HG03521 (cell line): ENCODE measurements around the gene ZIC1.

Experiments used
- ATAC-seq: cut with Tn5 transposase; IDR thresholded peaks from one replicate; pipeline ENCODE4 v1.9.1; 2021; ENCODE audit warnings: mild to moderate bottlenecking, moderate library complexity; ENCODE audit not compliant: unreplicated experiment

The ZIC1 gene

DNA sequence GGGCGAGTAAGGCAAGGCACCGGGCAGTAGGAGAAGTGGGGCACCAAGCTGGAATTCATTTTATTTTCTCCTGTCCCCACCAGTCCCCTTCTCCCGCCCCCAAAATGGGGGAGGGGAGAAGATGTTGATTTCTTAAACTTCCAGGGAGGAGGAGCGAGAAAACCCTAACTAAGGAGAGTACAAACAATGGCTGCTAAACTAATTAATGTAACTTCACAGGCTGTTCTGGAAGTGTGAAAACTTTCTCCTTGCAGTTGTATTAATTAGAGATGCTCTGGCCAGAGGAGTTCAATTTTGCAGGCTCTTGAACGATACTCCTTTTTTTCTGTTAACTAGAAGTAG, 14.3 kb upstream of the ZIC1 start:
- no peak for ATAC-seq

DNA sequence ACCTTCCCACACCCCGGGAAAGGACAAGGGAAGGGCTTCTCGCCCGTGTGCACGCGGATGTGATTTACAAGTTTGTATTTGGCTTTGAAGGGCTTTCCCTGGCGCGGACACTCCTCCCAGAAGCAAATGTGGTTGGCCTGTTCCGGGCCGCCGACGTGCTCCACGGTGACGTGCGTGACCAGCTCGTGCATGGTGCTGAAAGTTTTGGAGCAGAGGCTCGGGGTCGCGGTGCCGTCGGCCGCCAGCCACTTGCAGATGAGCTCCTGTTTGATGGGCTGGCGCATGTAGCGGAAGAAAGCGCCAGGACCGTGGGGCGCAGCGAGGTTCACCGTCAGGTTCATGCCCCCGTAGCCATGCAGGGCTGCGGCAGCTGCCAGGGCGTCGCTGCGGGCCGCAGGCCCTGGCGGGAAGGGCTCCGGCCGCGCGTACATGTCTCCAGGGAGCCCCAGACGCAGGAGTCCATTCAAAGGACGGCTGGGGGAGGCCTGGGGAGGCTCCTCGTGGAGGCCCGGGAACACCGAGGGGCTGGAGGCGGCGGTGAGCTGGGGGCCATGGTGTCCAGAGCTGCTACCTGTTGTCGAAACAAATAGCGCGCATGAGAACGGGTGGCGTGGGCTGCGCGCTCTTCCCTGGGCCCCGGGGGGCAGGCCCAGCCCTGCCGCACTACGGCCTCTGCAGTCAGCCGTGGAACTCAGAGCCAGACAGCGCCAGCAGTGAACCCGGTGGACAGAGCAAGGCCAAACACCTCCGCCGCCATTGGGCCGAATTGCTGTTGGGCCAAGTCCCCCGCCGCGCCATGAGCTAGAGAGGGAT, 13.1 kb upstream of the ZIC1 start:
- no peak for ATAC-seq

DNA sequence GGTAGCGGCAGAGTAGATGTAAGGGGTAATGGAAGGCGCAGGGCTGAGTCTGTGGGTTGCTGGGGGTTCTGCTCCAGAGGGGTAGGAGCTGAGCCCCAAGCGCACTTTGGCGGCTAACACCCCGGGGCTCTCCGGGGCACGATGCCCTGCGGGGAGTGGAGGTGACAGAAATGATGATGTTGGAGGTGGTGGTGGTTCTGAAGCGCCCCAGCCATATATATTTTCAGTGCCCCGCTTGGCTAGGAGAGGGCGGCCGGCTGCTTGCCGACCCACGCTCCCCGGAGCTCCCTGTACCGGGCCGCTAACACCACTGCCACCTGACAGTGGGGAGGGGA, 12.5 kb upstream of the ZIC1 start:
- no peak for ATAC-seq

DNA sequence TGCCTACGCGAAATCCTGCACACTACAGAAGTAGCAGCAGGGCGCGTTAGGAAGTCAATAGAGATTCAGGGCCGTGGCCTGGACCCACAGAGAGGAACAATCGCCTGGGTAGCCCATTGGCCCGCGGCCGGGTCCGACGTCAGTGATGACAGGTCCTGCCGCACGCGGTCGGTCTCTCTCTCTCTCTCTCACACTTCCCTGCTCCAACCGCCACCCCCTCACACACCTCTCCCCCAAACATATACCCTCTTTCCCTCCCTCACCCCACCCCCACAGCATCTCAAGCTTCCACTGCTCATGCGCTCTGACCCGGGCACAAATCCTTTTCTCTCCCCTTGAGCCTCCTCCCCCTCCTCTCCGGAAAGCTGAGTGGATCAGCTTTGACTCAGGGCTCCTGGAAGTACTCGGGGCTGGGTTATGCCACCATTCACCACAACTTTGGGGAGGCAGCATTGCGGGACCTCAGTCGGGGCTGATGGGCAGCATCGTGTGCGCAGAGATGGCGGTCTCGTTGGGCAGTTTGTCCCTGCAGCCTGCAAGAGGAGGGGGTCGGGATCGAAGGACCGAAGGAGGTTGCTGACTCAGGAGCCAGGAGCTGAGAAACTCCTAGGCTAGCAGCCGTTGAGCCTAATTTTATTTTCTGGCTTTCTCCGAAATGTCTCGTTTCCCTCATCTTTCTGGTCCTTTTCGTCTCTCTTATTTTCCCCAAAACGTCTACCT, 11.8 kb upstream of the ZIC1 start:
- ATAC-seq = no peak

DNA sequence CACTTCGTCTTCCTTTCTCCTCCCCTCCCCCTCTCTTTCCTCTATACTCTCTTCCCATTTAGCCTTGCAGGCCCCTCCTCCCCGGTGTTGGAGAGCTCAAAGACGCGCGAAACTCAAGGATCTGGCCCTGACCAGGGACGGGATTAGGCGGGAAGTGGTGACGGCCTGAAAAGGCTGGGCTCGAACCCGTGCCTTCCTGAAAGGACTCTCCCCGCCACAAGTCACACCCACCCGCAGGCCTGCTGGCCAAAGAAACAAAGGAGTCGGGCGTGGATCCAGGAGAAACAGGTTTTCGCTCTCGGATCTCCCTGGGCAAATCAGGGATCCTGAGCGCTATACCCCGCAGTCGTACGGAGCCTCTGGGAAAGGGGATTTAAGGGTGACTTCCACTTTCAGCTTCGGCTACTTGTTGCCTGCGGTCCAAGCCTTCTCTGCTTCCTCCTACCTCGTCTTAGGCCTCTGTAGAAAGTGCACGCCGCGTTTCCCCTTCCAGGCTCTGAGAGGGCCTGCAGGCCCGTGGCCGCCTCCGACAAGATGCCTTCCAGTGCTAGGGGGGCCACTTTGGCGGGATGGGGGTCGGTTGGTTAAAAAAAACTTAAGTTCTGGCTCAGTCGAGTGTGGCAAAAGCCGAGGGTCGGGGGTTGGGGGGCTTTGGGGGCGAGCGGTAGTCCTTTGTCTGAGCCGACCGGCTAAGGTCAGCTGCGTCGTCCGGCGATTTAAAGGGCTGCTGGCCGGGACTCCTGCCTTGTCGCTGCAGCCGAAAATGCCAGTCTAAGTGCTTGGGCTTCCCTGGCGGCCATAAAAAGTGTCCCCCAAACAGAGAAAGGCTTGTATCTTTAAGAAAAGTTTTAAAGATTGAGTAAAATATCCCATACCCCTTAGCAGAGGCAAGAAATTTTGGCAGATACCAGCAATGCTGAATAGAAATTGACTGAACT, 11.0 kb upstream of the ZIC1 start:
- ATAC-seq = no peak

DNA sequence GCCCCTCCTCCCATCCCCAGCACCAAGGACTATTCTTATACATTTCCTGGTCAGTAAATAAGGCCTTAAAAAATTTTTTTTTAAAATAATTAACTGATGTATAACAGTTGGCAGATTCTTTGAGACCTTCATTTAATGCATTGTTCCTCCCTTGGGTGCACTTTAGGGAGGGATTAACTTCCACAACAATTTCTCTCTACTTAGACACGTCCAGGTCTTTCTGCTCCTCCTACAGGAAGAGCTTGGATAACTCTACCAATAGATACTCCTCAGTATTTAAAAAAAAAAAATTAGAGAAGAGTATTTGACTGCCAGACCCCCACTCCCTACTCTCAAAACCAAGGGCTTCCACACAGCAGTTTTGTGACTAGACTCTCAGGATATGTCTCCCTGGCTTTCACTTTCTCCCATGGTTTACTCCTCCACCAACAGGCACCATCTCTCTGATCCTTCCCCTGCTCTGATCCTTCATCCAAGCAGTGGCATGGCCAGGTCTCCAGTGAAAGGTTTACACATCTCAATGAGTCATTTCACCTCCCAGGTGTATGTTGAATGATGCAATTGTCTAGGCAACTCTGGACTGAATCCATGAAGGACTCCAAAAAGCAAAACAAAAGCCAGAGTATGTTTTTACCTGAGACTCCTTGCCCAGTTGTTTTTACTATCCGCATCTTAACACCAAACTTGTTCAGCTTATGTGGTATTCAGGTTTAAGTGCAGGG, 10.2 kb upstream of the ZIC1 start:
- ATAC-seq = no peak

DNA sequence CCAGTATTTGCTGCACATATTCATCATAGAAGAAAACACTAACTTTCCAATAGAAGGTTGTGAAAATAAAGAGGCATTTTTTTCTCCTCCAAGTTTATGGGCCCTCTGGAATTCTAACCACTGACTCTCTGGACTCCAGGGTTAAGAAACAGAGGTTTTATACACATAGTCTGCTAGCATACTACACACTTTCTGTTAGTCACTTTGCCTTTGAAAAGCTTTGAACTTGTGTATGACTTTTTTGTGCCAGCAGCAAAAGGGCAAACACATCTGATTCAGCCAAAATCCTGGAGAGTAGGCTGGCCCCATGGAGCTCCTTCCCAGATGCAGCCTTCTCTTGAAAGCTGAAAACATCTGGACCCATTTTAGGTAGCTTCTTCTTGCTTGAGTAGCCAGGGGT, 9.1 kb upstream of the ZIC1 start:
- no peak for ATAC-seq

DNA sequence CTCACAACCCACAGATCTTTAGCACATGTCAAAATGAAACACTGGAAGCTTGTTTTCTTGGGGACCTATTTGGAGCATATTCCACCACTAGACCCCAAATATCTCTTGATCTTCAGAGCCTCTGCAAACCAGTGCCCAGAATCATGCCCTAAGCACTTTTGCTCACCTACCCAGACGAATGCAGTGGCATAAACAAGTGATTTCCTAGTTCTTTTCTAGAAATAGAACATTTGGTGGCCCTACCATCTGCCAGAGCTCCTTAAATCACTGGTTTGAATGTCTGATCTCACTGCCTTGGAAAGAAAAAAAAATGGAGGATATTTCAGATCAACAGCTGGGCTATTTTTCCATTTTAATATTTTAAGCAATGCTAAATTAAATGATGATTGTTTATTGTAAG, 8.2 kb upstream of the ZIC1 start:
- ATAC-seq = no peak

DNA sequence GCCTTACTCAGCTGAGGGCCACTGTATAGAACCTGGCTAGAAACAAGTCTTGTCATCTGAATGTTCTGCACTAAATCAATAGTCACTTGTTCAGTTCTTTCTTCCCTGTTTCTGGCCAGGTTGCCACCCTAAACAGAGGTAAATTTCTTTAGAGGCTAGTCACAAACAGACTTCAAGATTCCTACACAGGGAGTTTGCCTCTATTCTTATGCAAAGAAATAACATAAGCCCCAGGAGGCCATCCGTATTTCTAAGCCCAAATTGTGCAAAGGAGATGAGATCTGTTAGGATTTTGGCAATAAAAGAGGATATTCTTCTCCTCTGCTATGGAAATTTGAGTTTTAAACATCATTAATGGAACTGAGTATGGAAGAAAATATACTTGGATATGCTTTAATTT, 7.7 kb upstream of the ZIC1 start:
- no peak for ATAC-seq

DNA sequence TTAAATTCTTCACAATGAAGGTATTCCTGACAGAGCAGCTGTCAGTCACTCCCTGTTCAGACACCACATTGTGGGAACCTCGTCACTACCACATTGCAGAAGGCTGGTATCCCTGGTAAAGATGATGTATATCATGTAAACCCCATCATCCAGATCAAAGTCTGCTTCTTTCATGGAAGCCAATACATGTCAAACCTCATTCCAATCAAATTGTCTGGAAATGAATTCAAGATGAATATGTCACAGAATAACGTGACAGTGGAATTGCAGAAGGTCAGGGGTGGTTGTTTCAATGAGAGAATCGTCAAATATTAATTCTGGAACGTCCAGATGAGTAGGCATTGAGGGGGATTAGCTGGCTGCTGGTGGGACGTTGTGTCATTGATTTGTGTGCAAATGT, 7.0 kb upstream of the ZIC1 start:
- ATAC-seq = no peak

DNA sequence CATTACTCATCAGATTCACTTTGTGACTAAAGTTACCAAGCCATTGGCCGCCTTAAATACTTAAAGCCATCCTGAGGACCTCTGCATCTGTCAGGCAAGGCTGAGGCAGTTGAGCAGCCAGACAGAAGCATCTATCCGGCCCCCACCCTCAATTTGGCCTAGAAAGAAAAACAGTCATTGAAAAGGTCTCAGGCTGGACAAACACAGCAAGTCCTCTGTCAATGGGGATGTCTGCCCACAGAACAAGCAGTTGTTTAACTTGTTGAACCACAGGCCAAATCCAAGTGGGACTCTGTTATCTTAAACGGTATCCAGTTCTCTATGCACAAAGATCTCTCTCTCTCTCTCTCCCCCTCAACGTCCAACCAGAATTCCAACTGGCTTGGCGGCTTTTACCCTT, 5.7 kb upstream of the ZIC1 start:
- no peak for ATAC-seq

DNA sequence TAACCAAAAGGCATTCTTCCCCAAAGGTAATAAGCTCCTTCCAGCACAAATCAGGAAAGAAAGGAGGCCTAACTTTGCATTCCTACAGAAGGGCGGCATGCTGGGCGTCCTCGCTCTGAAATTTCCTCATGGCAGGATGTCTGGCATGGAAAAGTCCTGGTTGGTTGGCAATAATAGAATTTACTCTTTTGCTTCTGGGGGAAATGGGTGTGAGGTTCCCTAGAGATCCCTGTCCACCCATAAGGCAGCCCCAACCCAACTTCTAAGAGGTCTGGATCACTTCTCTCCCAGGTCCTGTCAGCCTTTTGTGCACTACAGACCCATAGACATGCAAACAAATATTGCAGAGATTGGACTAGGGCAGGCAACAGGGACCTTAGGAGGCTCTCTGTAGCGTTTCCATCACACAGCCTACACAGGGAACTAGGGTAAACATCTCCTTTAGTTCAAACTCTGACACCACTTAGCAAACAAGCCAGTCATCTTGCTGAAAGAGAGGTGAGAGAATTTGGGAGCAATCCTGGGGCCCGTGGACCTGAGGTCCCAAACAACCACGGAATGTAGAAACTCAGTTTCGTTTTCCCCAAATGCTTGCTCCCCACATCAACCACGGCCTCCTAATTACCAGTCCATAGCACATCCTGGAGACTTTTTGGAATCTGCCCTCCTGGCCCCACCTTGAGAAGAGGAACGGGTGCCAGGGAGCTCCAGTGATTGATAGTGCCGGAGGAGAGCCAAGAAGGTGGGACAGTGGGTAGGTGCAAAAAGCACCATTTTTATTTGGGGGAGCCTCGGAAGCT, 5.0 kb upstream of the ZIC1 start:
- no peak for ATAC-seq

DNA sequence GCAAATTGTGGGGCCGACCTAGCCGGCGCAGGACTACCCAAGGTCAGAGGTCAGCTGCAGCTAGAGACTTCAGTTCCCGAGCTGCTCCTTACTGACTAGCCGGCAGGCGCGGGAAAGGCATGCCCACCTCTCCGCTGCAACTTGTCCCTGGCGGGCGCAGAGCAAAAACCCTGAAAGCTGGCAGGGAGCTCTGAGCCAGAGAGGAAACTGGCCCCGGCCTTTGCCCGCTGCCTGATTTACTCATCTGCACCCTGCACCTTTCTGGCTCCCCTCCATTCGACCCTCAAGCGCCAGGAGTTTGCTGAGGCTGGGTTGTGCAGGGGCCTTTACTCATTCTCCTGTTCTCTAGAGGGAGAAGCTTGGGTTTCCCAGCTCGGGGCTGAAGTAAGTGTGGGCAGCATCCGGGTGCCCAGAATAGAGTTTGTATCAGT, 4.3 kb upstream of the ZIC1 start:
- no peak for ATAC-seq

DNA sequence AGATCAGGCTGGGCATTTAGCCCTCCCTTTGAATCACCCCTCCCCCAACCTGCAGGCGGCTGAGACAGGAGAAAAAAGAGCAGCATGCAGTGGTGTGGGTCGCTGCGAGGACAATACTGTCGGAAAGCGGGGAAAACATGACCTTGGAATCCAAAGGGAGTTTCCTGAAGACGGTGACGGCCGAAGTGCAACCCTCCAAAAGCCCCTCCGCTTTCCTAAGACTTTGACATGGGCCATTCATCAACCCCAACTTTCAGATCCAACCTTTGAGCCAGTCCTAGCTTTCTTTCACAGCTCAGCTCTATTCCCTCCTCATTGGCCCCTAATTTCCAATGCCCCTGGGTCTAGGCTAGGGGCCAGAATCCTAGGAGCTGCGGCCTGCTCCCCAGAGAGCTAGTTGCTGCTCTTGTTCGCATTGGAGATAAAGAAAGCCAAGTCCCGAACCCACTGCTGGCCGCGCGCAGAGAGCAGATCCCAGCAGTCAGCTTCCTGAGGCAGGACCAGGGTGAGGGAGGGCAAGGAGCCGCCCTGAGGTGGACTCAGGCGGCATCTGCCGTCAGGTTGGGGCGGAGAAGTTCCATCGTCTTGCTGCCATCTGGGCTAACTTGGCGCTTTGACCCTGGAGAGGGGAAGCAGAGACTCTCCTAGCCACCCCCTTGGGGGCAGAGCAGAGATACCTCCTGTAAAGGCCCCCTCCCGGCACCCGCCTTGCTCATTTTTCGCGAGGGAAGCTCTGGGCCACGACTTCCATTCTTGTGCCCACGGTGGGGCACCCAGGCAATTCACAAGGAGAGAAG, 3.7 kb upstream of the ZIC1 start:
- ATAC-seq = no peak

DNA sequence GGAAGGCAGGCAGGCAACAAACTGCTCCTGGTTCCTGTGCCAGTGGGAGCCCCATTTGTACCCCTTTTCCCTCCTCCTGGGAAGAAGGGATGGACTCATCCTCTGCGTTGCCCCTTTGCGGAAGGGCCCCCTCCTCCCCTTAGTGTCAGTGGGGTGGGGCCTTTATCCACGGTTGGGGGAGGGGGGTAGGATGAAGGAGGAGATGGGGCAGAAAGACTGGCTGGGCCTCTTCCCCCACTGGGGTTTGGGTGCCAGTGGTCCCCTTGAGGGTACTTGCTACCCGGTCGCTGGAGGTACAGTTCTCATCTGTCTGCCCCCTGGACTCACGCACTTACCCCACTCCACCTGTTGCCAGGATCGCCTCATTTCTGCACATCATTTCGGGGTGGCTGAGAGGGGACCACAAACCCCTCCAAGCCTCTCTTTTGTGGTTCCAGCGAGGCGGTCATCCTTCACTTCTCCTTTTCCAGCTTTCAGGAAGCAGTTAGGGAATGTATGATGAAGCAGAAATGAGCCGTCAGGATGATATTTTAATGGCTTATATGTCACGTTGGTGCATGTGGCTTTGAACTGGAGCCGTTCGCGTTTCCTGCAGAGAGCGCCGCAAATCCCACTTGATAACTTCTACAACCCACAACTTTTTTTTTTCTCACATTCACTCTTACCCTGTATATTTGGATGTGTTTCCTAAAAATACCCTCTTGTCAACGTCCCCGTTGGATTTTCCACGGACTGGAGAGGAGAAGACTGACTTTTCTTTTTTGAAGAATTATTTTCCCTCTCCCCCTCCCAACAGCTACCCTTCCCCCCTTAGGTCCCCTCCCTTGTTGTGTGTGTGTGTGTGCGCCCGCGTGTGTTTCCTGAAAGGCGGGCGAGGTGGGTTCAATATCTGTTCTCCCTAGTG, 2.9 kb upstream of the ZIC1 start, which contains the start of gene ZIC4:
Gene ZIC4 (minus strand): TSS at position 516 of the 904 bp plus-strand sequence. CDS start 3,746 bp downstream, outside the sequence.
- ATAC-seq = no peak

DNA sequence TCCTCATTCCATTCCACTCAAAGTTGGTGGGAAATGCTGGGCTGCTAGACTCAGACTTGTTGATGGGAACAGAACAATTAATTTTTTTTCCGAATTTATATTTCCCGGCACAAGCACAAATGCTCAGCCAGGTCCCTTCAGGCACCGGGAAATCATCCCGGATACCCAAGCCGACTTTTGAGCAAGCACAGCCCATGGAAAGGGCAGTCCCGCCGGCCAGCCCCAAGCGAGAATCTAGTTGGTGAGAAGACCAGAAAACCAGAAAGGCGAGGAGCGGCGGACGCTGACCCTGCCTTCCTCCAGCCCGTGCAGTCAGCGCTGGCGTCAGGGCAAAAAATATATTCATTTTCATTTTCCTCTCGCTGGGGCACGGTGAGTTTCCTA, 2.1 kb upstream of the ZIC1 start:
- no peak for ATAC-seq

DNA sequence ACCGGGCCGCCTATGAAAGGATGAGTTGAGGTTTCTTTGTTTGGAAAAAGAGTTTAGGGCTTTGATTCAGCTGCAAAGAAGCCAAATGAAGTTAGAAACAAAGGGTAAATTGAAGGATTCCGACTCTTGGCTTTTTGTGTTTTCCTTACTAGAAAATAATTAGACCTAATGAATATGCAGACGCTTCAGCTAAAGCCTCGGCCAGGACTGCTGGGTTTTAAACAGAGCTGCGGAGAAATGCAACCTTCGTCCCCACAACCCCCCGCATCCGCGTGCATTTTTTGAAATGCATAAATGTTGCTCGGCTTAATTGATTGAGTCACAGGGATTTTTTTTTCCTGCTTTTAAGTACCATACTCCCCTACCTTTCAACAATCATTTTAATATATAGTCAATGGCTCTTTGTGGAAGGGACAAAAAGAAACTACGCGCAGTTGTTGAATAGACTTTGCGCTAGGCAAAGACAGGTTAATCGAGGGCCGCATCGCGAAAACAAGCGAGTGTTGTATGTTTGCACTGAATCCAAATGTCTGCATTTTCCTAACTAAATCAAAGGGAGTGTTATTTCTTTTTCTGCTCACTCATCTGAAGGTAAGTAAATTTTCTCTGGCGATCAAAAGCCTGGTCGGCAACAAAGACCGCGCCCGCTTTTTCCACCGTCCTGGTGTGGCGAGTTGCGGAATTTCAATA, 1.5 kb upstream of the ZIC1 start:
- no peak for ATAC-seq
